GM23248 (cell line): Measurements from ENCODE around the gene SNUPN. TPM values are rescaled to one million over a fixed set of nuclear protein-coding genes. Genes with fewer than 3 reads are reported as not detected.
"Not testable (repeated sequence)": the region's sequence is repeated elsewhere in the genome, so short reads cannot be mapped to it uniquely, and the experiment has no call there.

ENCODE experiments used
- DNase-seq: peaks from one replicate; pipeline ENCODE4 v3.0.0-alpha.2; 2015
- H2AFZ ChIP-seq: fragments of 200-600 bp; sonication (generic); 2 replicates; pipeline ENCODE4 v1.6.1; 2016; ENCODE audit warnings: antibody characterized with exemption
- H3F3A ChIP-seq: fragments of 200-600 bp; sonication (generic); 2 replicates; pipeline ENCODE4 v1.6.1; 2016; ENCODE audit warnings: mild to moderate bottlenecking, antibody characterized with exemption, mixed run types; ENCODE audit not compliant: insufficient read depth
- H3K27ac ChIP-seq: fragments of 200-600 bp; sonication (generic); 2 replicates; pipeline ENCODE4 v1.5.1; 2016; ENCODE audit warnings: mild to moderate bottlenecking
- H3K27me3 ChIP-seq: fragments of 200-600 bp; sonication (generic); replicated peaks from 2 replicates; pipeline ENCODE4 v1.6.1; 2016; ENCODE audit warnings: mild to moderate bottlenecking; ENCODE audit not compliant: insufficient read depth
- H3K36me3 ChIP-seq: fragments of 200-600 bp; sonication (generic); 2 replicates; pipeline ENCODE4 v1.6.1; 2016; ENCODE audit warnings: low read depth, mild to moderate bottlenecking
- H3K4me1 ChIP-seq: fragments of 200-600 bp; sonication (generic); 2 replicates; pipeline ENCODE4 v1.6.1; 2016; ENCODE audit warnings: mild to moderate bottlenecking; ENCODE audit not compliant: insufficient read depth
- H3K4me2 ChIP-seq: fragments of 200-600 bp; sonication (generic); one replicate; pipeline ENCODE4 v1.6.1; 2016; ENCODE audit warnings: mild to moderate bottlenecking; ENCODE audit not compliant: unreplicated experiment
- H3K4me3 ChIP-seq: fragments of 200-600 bp; sonication (generic); 2 replicates; pipeline ENCODE4 v1.5.1; 2016; ENCODE audit warnings: mild to moderate bottlenecking
- H3K79me2 ChIP-seq: fragments of 200-600 bp; sonication (generic); 2 replicates; pipeline ENCODE4 v1.6.1; 2016; ENCODE audit warnings: mild to moderate bottlenecking; ENCODE audit not compliant: insufficient read depth
- H3K9ac ChIP-seq: fragments of 200-600 bp; sonication (generic); 2 replicates; pipeline ENCODE4 v1.6.1; 2016; ENCODE audit warnings: mild to moderate bottlenecking
- H3K9me2 ChIP-seq: fragments of 200-600 bp; sonication (generic); 2 replicates; pipeline ENCODE4 v1.6.1; 2016; ENCODE audit warnings: mixed run types, mild to moderate bottlenecking, moderate library complexity; ENCODE audit not compliant: insufficient read depth
- H3K9me3 ChIP-seq: fragments of 200-600 bp; sonication (generic); one replicate; pipeline ENCODE4 v1.6.1; 2017; ENCODE audit warnings: low read depth
- H4K20me1 ChIP-seq: fragments of 200-600 bp; sonication (generic); 2 replicates; pipeline ENCODE4 v1.6.0; 2016; ENCODE audit not compliant: insufficient read depth
- EZH2 ChIP-seq: fragments of 200-600 bp; sonication (generic); IDR thresholded peaks from 2 replicates; pipeline ENCODE4 v1.6.1; 2018; ENCODE audit warnings: antibody characterized with exemption, mild to moderate bottlenecking; ENCODE audit not compliant: insufficient read depth, poor library complexity, severe bottlenecking
- EZH2phosphoT487 ChIP-seq: fragments of 200-600 bp; sonication (generic); IDR thresholded peaks from 2 replicates; pipeline ENCODE4 v1.6.1; 2018; ENCODE audit warnings: antibody characterized with exemption, moderate library complexity, mild to moderate bottlenecking, low read depth; ENCODE audit not compliant: insufficient read depth
- WGBS, 2 experiments: methylation state at CpG; one replicate each; pipeline ENCODE4 v1.1.6; 2015 to 2017; ENCODE audit warnings: low lambda C conversion rate in 2 of 2, low coverage in 1 of 2; ENCODE audit errors: missing lambda C conversion rate in 2 of 2; 5-methylcytosine and 5-hydroxymethylcytosine counted together
- in situ Hi-C: fragments of 300-500 bp; cut with MboI; formaldehyde crosslinking; loops from 2 replicates; pipeline ENCODE4 v1.15.0; 2020
- polyA plus RNA-seq: library from polyadenylated mRNA; unstranded; fragments of >200 nt; fragmentation: Nextera tagmentation; extraction: Ambion mirVana; gene quantifications from 2 replicates; pipeline ENCODE4 v1.2.1, GENCODE V29; 2016
- total RNA-seq: library from RNA; depleted of rRNA; stranded (reverse); fragments of >200 nt; shearing (Covaris generic); gene quantifications from 2 replicates; pipeline ENCODE4 v1.2.3, GENCODE V29; 2014

Gene SNUPN
- total and polyA plus RNA-seq, 2 experiments from 2014 or later = 33.5 to 38.0 TPM

- WGBS, 2 experiments = 92 to 93% methylated on average over 9 of the region's 9 CpGs
- H3K27ac ChIP-seq = no peak overlapping the region
- H3K36me3 ChIP-seq = peaks cover 17% of the 10 kb centered on the region; the same call in 1 of the 2 replicates
- no peaks in the 10 kb centered on the region for H3K4me1 ChIP-seq
- in situ Hi-C loops = no loop called here
- no peak for DNase-seq
- no peak overlapping the region for H3K9ac ChIP-seq
- H2AFZ ChIP-seq = no peak overlapping the region
- no peaks in the 10 kb centered on the region for H3K9me2 ChIP-seq
- H3F3A ChIP-seq = no peaks in the 10 kb centered on the region
- H3K9me3 ChIP-seq = no peaks in the 10 kb centered on the region
- H3K4me3 ChIP-seq = no peak overlapping the region
- H3K4me2 ChIP-seq = no peak overlapping the region
- H4K20me1 ChIP-seq = no peaks in the 10 kb centered on the region
- TF ChIP-seq EZH2phosphoT487 = no peak
- TF ChIP-seq EZH2 = no peak
- H3K79me2 ChIP-seq = no peaks in the 10 kb centered on the region; the same call in 1 of the 2 replicates
- no peaks in the 10 kb centered on the region for H3K27me3 ChIP-seq
Observed at GRCh38 chr15:75594276-75594675, 31.2 kb downstream of the SNUPN start.

GRCh38 chr15:75591655-75592364 lies 33.7 kb downstream of the SNUPN start:
- no peaks in the 10 kb centered on the region for H3K9me2 ChIP-seq
- H3K4me1 ChIP-seq = no peaks in the 10 kb centered on the region
- H3F3A ChIP-seq = no peaks in the 10 kb centered on the region
- no peak overlapping the region for H3K4me2 ChIP-seq
- no peaks in the 10 kb centered on the region for H4K20me1 ChIP-seq
- DNase-seq = no peak
- in situ Hi-C loops = no loop called here
- no peaks in the 10 kb centered on the region; the same call in 1 of the 2 replicates for H3K79me2 ChIP-seq
- no peak overlapping the region for H3K9ac ChIP-seq
- H2AFZ ChIP-seq = no peak overlapping the region
- H3K36me3 ChIP-seq = peaks cover 5% of the 10 kb centered on the region; the same call in 1 of the 2 replicates
- no peak overlapping the region for H3K4me3 ChIP-seq
- no peaks in the 10 kb centered on the region for H3K27me3 ChIP-seq
- H3K9me3 ChIP-seq = no peaks in the 10 kb centered on the region
- TF ChIP-seq EZH2 (no peak), EZH2phosphoT487 (no peak)
- H3K27ac ChIP-seq = no peak overlapping the region
- 98 to 100% methylated on average over 4 of the region's 4 CpGs for WGBS, 2 experiments

- Histone ChIP-seq H2AFZ (no peak overlapping the region), H4K20me1 (no peaks in the 10 kb centered on the region), H3K36me3 (no peaks in the 10 kb centered on the region), H3F3A (no peaks in the 10 kb centered on the region), H3K4me2 (no peak overlapping the region), H3K9me3 (no peaks in the 10 kb centered on the region), H3K79me2 (no peaks in the 10 kb centered on the region), H3K9me2 (no peaks in the 10 kb centered on the region), H3K27ac (no peak overlapping the region), H3K4me1 (no peaks in the 10 kb centered on the region), H3K9ac (no peak overlapping the region), H3K27me3 (no peaks in the 10 kb centered on the region), H3K4me3 (no peak overlapping the region)
- 81 to 87% methylated on average over 2 of the region's 2 CpGs for WGBS, 2 experiments
- in situ Hi-C loops = no loop called here
- no peak for TF ChIP-seq EZH2
- TF ChIP-seq EZH2phosphoT487 = no peak
- no peak for DNase-seq
Observed at GRCh38 chr15:75590239-75590638, 35.3 kb downstream of the SNUPN start.

- no peak overlapping the region for H3K27ac ChIP-seq
- H2AFZ ChIP-seq = no peak overlapping the region
- no peaks in the 10 kb centered on the region for H3K9me2 ChIP-seq
- H3K27me3 ChIP-seq = no peaks in the 10 kb centered on the region
- no peak for DNase-seq
- no peak overlapping the region for H3K4me2 ChIP-seq
- peaks cover 6% of the 10 kb centered on the region for H3K4me1 ChIP-seq
- no peak overlapping the region for H3K9ac ChIP-seq
- no peaks in the 10 kb centered on the region for H3K79me2 ChIP-seq
- no peak for TF ChIP-seq EZH2
- no peak for TF ChIP-seq EZH2phosphoT487
- 97 to 98% methylated on average over 5 of the region's 5 CpGs for WGBS, 2 experiments
- H3F3A ChIP-seq = no peaks in the 10 kb centered on the region
- H3K4me3 ChIP-seq = no peak overlapping the region
- no peaks in the 10 kb centered on the region for H3K36me3 ChIP-seq
- no peaks in the 10 kb centered on the region for H4K20me1 ChIP-seq
- H3K9me3 ChIP-seq = no peaks in the 10 kb centered on the region
- in situ Hi-C loops = no loop called here
Observed at GRCh38 chr15:75589071-75589470, 36.5 kb downstream of the SNUPN start.

GRCh38 chr15:75586422-75586821 lies 39.1 kb downstream of the SNUPN start:
- DNase-seq, H3K9ac ChIP-seq, H2AFZ ChIP-seq, H3K27me3 ChIP-seq, H3K4me2 ChIP-seq, H3K4me3 ChIP-seq, in situ Hi-C loops, H3K9me2 ChIP-seq, H3K36me3 ChIP-seq, H3K9me3 ChIP-seq, H3K79me2 ChIP-seq, H4K20me1 ChIP-seq, H3K27ac ChIP-seq, H3K4me1 ChIP-seq, H3F3A ChIP-seq: not testable (repeated sequence)
- 95 to 96% methylated on average over 5 of the region's 5 CpGs for WGBS, 2 experiments
